ENCODE results near the gene TMEM141. TPM values are rescaled to one million over a fixed set of nuclear protein-coding genes. Genes with fewer than 3 reads are reported as not detected.

Gene TMEM141
- total RNA-seq, 1 donor from 2014 or later: 228 TPM

DNA sequence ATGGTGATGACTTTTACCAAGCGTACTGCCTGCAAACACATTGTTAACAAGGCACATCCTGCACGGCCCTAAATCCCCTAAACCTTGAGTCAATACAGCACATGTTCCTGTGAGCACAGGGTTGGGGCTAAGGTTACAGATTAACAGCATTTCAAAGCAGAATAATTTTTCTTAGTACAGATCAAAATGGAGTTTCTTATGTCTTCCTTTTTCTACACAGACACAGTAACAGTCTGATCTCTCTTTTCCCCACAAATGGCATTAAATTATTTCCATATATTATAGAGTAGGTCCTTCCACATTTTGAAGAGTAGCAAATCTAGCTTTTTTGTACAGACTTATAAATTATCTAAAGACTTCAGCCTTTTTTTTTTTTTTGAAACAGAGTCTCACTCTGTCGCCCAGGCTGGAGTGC is 1.6 kb upstream of the TMEM141 start:
- TF ChIP-seq, protein P1, sequence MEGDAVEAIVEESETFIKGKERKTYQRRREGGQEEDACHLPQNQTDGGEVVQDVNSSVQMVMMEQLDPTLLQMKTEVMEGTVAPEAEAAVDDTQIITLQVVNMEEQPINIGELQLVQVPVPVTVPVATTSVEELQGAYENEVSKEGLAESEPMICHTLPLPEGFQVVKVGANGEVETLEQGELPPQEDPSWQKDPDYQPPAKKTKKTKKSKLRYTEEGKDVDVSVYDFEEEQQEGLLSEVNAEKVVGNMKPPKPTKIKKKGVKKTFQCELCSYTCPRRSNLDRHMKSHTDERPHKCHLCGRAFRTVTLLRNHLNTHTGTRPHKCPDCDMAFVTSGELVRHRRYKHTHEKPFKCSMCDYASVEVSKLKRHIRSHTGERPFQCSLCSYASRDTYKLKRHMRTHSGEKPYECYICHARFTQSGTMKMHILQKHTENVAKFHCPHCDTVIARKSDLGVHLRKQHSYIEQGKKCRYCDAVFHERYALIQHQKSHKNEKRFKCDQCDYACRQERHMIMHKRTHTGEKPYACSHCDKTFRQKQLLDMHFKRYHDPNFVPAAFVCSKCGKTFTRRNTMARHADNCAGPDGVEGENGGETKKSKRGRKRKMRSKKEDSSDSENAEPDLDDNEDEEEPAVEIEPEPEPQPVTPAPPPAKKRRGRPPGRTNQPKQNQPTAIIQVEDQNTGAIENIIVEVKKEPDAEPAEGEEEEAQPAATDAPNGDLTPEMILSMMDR (IDR thresholded peaks at IDR 0.05; ENCODE audit: insufficient read depth, low read length, severe bottlenecking): no peak
- Histone ChIP-seq H3K27me3 (ENCODE audit: control insufficient read depth, insufficient read depth, low read length) (no peaks in the 10 kb centered on the region), H3K36me3 (ENCODE audit: control insufficient read depth, insufficient read depth, low read length) (peaks cover 13% of the 10 kb centered on the region), H3K4me3 (ENCODE audit: low read depth, low read length) (no peak overlapping the region)
- FAIRE-seq (no peak), DNase-seq (ENCODE audit: low read depth) (no peak)

DNA sequence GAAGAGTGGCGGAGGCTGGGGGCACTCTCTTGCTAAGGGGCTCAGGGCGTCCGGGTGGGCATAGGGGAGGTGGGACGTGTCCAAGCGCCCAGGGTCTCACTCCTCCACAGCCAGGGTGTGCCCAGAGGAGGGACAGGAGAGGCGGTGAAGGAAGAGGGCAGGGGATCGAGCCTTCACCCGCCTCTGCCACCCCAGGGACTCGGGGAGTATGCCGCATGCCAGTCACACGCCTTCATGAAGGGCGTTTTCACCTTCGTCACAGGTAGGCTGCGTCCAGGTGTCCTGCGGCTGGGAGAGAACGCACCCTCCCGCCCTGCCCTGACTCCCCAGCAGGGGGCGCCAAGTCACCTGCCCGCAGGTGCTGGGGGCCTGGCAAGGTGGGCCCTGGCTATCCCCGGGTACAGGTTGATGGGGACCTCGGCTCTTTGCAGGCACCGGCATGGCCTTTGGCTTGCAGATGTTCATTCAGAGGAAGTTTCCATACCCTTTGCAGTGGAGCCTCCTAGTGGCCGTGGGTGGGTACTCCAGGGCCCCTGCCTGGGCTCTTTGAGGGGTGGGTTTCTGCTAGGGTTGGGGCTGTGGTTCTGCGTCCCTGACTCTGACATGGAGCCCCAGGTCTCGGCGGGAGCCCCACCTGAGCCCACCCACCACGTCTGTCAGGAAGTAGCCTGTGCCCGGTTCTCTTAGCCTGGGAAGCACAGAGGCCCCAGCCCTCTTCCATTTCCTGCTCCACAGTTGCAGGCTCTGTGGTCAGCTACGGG is 552 bp downstream of the TMEM141 start:
- Histone ChIP-seq H3K4me3 (ENCODE audit: low read depth, low read length) (peak overlapping the region; percentile 89), H3K36me3 (ENCODE audit: control insufficient read depth, insufficient read depth, low read length) (peaks cover 13% of the 10 kb centered on the region), H3K27me3 (ENCODE audit: control insufficient read depth, insufficient read depth, low read length) (no peaks in the 10 kb centered on the region)
- TF ChIP-seq, protein P1 (IDR thresholded peaks at IDR 0.05; ENCODE audit: insufficient read depth, low read length, severe bottlenecking): peak; percentile 99
- peak; percentile 75 for DNase-seq (ENCODE audit: low read depth)
- FAIRE-seq: no peak

DNA sequence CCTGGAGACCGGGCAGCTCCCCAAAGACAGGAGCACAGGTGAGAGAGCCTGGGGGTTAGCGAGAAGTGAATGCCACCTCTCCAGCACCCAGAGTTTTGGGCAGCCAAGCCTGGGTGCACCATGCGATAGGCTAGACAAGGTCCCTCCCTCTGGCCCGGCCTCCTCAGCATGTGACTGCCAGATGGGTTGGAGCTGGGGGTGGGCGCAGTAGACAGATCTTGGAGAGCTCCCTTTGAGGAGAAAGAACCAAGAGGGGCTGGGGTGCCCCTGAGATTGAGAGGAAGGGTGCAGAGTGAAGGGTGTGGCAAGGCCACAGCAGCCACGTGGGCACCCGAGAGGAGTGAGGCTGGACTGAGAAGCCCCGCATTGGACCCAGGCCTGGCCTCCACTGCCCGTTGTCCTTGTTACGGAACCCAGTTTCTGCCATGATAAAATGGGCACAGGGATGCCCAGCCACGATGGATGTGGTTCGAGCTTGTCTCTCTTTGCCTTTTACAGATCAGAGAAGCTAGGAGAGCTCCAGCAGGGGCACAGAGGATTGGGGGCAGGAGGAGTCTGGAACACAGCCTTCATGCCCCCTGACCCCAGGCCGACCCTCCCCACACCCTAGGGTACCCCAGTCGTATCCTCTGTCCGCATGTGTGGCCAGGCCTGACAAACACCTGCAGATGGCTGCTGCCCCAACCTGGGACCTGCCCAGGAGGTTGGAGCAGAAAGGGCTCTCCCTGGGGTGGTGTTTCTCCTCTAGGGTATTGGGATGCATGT is 1.4 kb downstream of the TMEM141 start:
- peaks cover 13% of the 10 kb centered on the region for H3K36me3 ChIP-seq (ENCODE audit: control insufficient read depth, insufficient read depth, low read length)
- TF ChIP-seq, protein P1 (IDR thresholded peaks at IDR 0.05; ENCODE audit: insufficient read depth, low read length, severe bottlenecking): no peak
- H3K27me3 ChIP-seq (ENCODE audit: control insufficient read depth, insufficient read depth, low read length): peaks cover 2% of the 10 kb centered on the region
- no peak for DNase-seq (ENCODE audit: low read depth)
- H3K4me3 ChIP-seq (ENCODE audit: low read depth, low read length): no peak overlapping the region
- FAIRE-seq: no peak

DNA sequence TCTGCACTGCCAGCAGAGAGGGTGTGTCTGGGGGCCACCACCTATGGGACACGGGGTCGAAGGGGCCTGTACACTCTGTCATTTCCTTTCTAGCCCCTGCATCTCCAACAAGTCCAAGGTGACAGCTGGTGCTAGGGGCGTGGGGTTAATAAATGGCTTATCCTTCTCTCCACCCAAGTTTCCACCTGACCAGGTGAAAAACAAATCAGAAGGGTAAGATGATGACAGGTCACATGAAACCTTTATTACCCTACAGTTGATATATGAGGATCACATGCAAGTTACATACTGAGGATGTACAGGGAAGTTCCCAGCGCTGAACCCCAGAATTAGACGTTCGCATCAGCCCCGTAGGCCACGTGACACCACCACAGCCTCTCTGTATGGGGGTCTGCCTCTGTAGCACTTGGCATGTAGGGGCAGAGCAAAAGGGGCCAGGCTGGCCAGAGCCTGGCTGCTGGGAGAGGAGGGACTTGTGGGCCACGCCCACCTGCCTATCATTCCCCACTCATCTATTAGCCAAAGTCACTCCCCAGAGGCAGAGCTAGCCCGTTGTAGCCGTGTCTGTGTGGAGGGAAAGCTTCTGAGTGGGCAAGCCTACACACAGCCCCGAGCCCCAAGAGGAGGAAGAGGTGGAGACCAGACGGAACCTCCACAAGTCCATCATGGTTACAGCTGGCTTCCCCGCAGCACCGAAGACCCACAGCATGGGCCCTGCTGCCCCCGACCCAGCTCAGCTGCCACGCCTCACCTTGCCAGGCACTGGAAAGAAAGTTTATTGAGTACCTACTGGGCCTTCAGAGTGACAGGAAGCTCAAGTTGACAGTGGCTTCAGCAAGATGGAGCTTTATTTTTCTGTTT is 2.2 kb downstream of the TMEM141 start:
- FAIRE-seq (no peak), DNase-seq (ENCODE audit: low read depth) (no peak)
- TF ChIP-seq, protein P1 (IDR thresholded peaks at IDR 0.05; ENCODE audit: insufficient read depth, low read length, severe bottlenecking): no peak
- Histone ChIP-seq H3K36me3 (ENCODE audit: control insufficient read depth, insufficient read depth, low read length) (peaks cover 13% of the 10 kb centered on the region), H3K4me3 (ENCODE audit: low read depth, low read length) (no peak overlapping the region), H3K27me3 (ENCODE audit: control insufficient read depth, insufficient read depth, low read length) (peaks cover 2% of the 10 kb centered on the region)

DNA sequence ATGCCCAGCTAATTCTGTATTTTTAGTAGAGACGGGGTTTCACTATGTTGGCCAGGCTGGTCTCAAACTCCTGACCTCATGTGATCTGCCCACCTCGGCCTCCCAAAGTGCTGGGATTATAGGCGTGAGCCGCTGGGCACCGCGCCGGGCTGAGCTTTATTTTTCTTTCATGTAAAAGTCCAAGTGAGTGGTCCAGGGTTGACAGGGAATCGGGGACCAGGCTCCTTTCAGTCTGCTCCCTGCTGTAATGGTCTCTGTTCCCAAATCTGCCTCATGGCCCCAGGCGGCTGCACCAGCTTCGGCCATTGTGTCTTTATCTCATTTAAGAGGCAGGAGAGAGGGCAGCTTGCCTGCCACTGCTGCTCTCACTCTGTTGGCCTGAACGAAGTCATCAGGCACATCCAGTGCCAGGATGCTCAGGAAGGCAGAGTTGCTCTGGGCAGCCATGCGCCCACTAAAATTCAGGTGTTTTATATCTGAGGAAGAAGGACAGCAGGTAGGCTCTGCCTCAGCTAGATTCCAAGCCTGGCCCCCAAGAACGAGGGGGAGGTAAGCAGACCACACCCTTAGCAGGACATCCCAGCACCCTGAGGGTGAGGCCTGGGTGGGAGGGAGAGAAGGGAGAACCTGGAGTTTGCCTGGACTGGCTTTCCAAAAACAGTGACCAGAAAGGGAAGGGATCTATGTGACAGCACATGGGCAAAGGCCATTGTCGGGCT is 3.3 kb downstream of the TMEM141 start:
- Histone ChIP-seq H3K4me3 (ENCODE audit: low read depth, low read length) (no peak overlapping the region), H3K27me3 (ENCODE audit: control insufficient read depth, insufficient read depth, low read length) (peaks cover 7% of the 10 kb centered on the region), H3K36me3 (ENCODE audit: control insufficient read depth, insufficient read depth, low read length) (peaks cover 13% of the 10 kb centered on the region)
- no peak for DNase-seq (ENCODE audit: low read depth)
- TF ChIP-seq, protein P1 (IDR thresholded peaks at IDR 0.05; ENCODE audit: insufficient read depth, low read length, severe bottlenecking): no peak
- no peak for FAIRE-seq

All from bronchial epithelial cell (primary cell).